Testis (tissue), 3 donors: ENCODE results near the gene DTL. TPM values are rescaled to one million over a fixed set of nuclear protein-coding genes. Genes with fewer than 3 reads are reported as not detected.

ENCODE experiments used
- DNase-seq: peaks from one replicate; pipeline ENCODE4 v3.0.0-alpha.2; 2019
- H3K27ac ChIP-seq, 2 donors: fragments of 200-600 bp; sonication (generic); one replicate each; pipeline ENCODE4 v1.5.1; 2019
- H3K27me3 ChIP-seq: fragments of 200-600 bp; sonication (generic); one replicate; pipeline ENCODE4 v1.5.1; 2019
- H3K36me3 ChIP-seq: fragments of 200-600 bp; sonication (generic); one replicate; pipeline ENCODE4 v1.5.1; 2017; ENCODE audit warnings: low read depth; ENCODE audit errors: missing control alignments
- H3K4me1 ChIP-seq: fragments of 200-600 bp; sonication (generic); one replicate; pipeline ENCODE4 v1.5.1; 2019
- H3K4me3 ChIP-seq, 2 donors: fragments of 200-600 bp; sonication (generic); one replicate each; pipeline ENCODE4 v1.5.1; 2017 to 2019
- H3K9me3 ChIP-seq: fragments of 200-600 bp; sonication (generic); one replicate; pipeline ENCODE4 v1.5.1; 2017
- CTCF ChIP-seq, 3 experiments: fragments of 450-650 bp in 2 of 3; fragments of 200-600 bp in 1 of 3; sonication (generic) in 1 of 3; IDR thresholded peaks; one replicate each; pipeline ENCODE4 v1.5.1; 2016 to 2019; ENCODE audit warnings: antibody characterized with exemption in 3 of 3, mild to moderate bottlenecking in 2 of 3, moderate library complexity in 1 of 3
- POLR2A ChIP-seq: fragments of 450-650 bp; IDR thresholded peaks from one replicate; pipeline ENCODE4 v1.6.1; 2017; ENCODE audit warnings: antibody characterized with exemption, mild to moderate bottlenecking, moderate library complexity
- WGBS, 2 donors: methylation state at CpG; one replicate each; pipeline ENCODE4 v1.1.5; 2018; 5-methylcytosine and 5-hydroxymethylcytosine counted together
- intact Hi-C: fragments of 100-400 bp; cut with DNase I; formaldehyde crosslinking; loops from one replicate; pipeline ENCODE4 v1.15.1; 2023; ENCODE audit warnings: low total_unique reads
- polyA plus RNA-seq: library from polyadenylated mRNA; stranded (reverse); fragments of 350-450 nt; fragmentation: Illumina TruSeq; extraction: RNeasy Lipid Tissue Mini Kit (QIAGEN cat#74804); gene quantifications from one replicate; pipeline ENCODE4 v1.2.3, GENCODE V29; 2014; ENCODE audit warnings: low read depth, low replicate concordance; ENCODE audit not compliant: insufficient read depth
- total RNA-seq, 2 donors: library from RNA; depleted of rRNA; stranded (reverse); fragments of >200 nt; gene quantifications; one replicate each; pipeline ENCODE4 v1.2.3, GENCODE V29; 2016

DTL gene
- total and polyA plus RNA-seq, 3 donors from 2014 or later: 25.3 to 45.1 (median 25.4) TPM

GRCh38 chr1:212002536-212002935, 33.0 kb upstream of the DTL start:
- H3K9me3 ChIP-seq: no peaks in the 10 kb centered on the region
- H3K4me1 ChIP-seq: no peaks in the 10 kb centered on the region
- no peak for DNase-seq
- H3K27me3 ChIP-seq: no peaks in the 10 kb centered on the region
- WGBS, 2 donors: 89 to 91% methylated on average over 3 of the region's 3 CpGs
- no peak overlapping the region for H3K4me3 ChIP-seq
- H3K36me3 ChIP-seq: no peaks in the 10 kb centered on the region
- intact Hi-C loops: no loop called here
- no peak overlapping the region for H3K27ac ChIP-seq
- TF ChIP-seq POLR2A: no peak
- no peak for TF ChIP-seq CTCF (IDR thresholded peaks at IDR 0.05)

- H3K4me1 ChIP-seq: no peaks in the 10 kb centered on the region
- H3K36me3 ChIP-seq: no peaks in the 10 kb centered on the region
- TF ChIP-seq POLR2A: no peak
- no peak for TF ChIP-seq CTCF (IDR thresholded peaks at IDR 0.05)
- DNase-seq: no peak
- H3K27ac ChIP-seq: no peak overlapping the region
- H3K9me3 ChIP-seq: no peaks in the 10 kb centered on the region
- H3K4me3 ChIP-seq: no peak overlapping the region
- H3K27me3 ChIP-seq: no peaks in the 10 kb centered on the region
- intact Hi-C loops: no loop called here
- WGBS, 2 donors: 83 to 97% methylated on average over 7 of the region's 7 CpGs
These were observed 30.5 kb upstream of the DTL start for GRCh38 chr1:212004895-212005608.

GRCh38 chr1:212007178-212007577, 28.4 kb upstream of the DTL start:
- H3K27me3 ChIP-seq: no peaks in the 10 kb centered on the region
- H3K4me1 ChIP-seq: no peaks in the 10 kb centered on the region
- H3K4me3 ChIP-seq: no peak overlapping the region
- H3K9me3 ChIP-seq: no peaks in the 10 kb centered on the region
- TF ChIP-seq POLR2A: no peak
- no peak for TF ChIP-seq CTCF (IDR thresholded peaks at IDR 0.05)
- no peaks in the 10 kb centered on the region for H3K36me3 ChIP-seq
- no peak overlapping the region for H3K27ac ChIP-seq
- WGBS, 2 donors: 93 to 94% methylated on average over 4 of the region's 4 CpGs
- intact Hi-C loops: no loop called here
- no peak for DNase-seq

- Histone ChIP-seq H3K4me3 (no peak overlapping the region), H3K9me3 (no peaks in the 10 kb centered on the region), H3K27me3 (no peaks in the 10 kb centered on the region), H3K36me3 (no peaks in the 10 kb centered on the region), H3K27ac (no peak overlapping the region), H3K4me1 (no peaks in the 10 kb centered on the region)
- intact Hi-C loops: no loop called here
- 81 to 94% methylated on average over 9 of the region's 9 CpGs for WGBS, 2 donors
- DNase-seq: no peak
- TF ChIP-seq POLR2A (no peak), CTCF (IDR thresholded peaks at IDR 0.05) (no peak)
These were observed 27.7 kb upstream of the DTL start for GRCh38 chr1:212007886-212008285.

GRCh38 chr1:212009561-212009960, 26.0 kb upstream of the DTL start:
- no peak for DNase-seq
- Histone ChIP-seq H3K36me3 (no peaks in the 10 kb centered on the region), H3K9me3 (no peaks in the 10 kb centered on the region), H3K4me3 (no peak overlapping the region), H3K27me3 (no peaks in the 10 kb centered on the region), H3K4me1 (no peaks in the 10 kb centered on the region), H3K27ac (no peak overlapping the region)
- intact Hi-C loops: no loop called here
- TF ChIP-seq POLR2A (no peak), CTCF (IDR thresholded peaks at IDR 0.05) (no peak)
- 94 to 97% methylated on average over 1 of the region's 1 CpG for WGBS, 2 donors
